Epithelial cell of proximal tubule (primary cell): ENCODE measurements around the gene BAIAP2L2. TPM values are rescaled to one million over a fixed set of nuclear protein-coding genes. Genes with fewer than 3 reads are reported as not detected.

Source experiments
- DNase-seq: peaks from one replicate; pipeline ENCODE4 v3.0.0-alpha.2; 2011; ENCODE audit warnings: low read depth
- H3K4me3 ChIP-seq: 2 replicates; pipeline ENCODE4 v1.5.1; 2011; ENCODE audit warnings: low read depth, mild to moderate bottlenecking, low read length
- total RNA-seq: library from RNA; depleted of rRNA; stranded (reverse); fragments of >200 nt; gene quantifications from 2 replicates; pipeline ENCODE4 v1.2.3, GENCODE V29; 2015
- TF ChIP-seq, protein P1 (sequence below): conservative IDR thresholded peaks from 2 replicates; pipeline ENCODE4 v1.5.1; 2012; ENCODE audit warnings: low read depth, mild to moderate bottlenecking, low read length

The BAIAP2L2 gene
- total RNA-seq, 1 donor from 2014 or later, result 6.5 TPM

DNA sequence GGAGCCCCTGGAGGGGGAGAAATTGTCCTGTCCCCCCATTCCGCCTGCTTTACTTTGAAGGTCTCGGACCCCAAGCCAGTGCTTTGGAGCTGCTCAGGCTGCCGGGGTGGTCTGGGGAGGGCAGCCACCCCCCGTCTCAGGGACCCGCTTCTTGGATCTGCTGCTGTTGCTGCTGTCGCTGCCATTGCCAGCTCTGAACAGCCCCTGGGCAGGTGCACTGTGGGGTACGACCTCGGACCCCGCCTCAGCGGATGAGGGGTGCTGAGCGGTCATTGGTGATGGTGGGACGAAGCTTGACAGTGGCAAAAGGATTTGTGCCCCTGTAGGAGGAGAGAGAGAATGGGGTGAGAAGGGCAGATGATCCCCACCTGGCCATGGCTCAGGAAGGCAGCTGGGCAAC is 25.4 kb downstream of the BAIAP2L2 start:
- no peak for DNase-seq
- H3K4me3 ChIP-seq, result no peak overlapping the region
- TF ChIP-seq, protein P1, sequence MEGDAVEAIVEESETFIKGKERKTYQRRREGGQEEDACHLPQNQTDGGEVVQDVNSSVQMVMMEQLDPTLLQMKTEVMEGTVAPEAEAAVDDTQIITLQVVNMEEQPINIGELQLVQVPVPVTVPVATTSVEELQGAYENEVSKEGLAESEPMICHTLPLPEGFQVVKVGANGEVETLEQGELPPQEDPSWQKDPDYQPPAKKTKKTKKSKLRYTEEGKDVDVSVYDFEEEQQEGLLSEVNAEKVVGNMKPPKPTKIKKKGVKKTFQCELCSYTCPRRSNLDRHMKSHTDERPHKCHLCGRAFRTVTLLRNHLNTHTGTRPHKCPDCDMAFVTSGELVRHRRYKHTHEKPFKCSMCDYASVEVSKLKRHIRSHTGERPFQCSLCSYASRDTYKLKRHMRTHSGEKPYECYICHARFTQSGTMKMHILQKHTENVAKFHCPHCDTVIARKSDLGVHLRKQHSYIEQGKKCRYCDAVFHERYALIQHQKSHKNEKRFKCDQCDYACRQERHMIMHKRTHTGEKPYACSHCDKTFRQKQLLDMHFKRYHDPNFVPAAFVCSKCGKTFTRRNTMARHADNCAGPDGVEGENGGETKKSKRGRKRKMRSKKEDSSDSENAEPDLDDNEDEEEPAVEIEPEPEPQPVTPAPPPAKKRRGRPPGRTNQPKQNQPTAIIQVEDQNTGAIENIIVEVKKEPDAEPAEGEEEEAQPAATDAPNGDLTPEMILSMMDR, result no peak

DNA sequence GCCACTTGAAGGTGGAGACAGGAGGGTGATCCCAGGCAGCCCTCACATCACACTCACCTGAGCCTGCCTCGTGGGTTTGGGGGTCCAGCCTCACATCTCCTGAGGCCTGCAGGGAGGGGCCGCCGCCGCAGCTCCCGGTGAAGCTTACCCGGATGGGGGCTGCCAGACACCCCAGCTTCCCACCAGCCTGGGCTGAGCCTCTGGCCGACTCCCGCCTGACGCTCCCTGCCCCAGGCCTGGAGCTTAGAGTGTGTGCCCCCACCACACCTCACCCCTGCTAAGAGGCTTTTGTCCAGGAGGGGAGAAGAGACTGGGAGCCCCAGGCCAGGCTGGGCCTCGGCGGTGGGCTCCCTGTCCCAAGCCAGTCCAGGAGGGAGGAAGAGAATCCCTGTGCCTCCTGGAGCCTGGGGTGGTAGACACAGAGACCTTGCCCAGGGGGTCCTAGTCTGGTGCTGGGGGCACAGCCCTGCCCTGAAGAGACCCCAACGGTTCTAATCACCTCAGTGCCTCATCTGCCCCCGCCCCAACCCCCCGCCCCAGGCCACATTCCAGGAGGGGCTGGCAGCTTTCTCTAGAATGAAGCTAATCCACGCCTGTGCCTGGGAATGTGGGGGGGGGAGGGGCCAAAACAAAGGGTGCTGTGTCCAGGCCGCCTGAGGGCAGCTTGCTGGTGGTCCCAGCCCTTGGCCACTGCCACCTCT is 26.4 kb downstream of the BAIAP2L2 start, which contains the start of gene SLC16A8:
SLC16A8 (minus strand) TSS at position 254 of the 701 bp plus-strand sequence. CDS start 1,311 bp downstream, outside the sequence.
- no peak for DNase-seq
- TF ChIP-seq, protein P1, result no peak
- no peak within 1 kb of the TSS for H3K4me3 ChIP-seq

DNA sequence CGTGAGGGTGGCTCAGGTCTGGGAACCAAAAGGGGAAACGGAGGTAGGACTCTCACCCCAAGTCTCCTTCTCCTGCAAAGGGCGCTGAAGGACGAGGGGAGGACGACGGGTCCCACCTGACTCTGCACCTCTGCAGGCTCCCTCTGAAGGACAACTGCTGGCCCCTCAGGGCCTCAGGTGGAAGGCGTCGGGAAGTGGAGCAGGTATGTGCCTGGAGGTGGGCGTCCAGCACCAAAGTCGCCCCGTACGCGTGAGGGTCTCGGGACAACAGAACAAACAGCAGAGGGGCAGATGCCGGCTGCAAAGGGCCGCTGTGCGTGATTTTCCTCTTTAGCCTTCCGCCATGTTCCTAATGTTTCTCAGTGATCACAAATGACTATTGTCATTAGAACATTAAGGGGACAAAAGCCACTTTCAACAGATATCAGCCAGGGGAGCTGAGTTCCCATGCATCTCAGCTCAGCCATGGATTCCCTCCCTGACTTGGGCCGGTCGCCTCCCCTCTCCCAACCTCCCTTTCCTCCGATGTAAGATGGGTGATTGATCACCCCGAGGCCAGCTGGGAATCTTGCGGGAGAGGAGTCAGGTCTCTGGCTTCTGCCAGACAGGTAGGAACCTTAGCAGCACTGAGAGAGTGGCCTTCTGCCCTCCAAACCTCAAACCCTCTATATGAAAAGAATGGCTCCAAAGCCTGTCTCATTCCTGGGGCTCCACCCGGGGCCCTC is 27.3 kb downstream of the BAIAP2L2 start:
- TF ChIP-seq, protein P1, result no peak
- H3K4me3 ChIP-seq, result no peak overlapping the region
- no peak for DNase-seq

DNA sequence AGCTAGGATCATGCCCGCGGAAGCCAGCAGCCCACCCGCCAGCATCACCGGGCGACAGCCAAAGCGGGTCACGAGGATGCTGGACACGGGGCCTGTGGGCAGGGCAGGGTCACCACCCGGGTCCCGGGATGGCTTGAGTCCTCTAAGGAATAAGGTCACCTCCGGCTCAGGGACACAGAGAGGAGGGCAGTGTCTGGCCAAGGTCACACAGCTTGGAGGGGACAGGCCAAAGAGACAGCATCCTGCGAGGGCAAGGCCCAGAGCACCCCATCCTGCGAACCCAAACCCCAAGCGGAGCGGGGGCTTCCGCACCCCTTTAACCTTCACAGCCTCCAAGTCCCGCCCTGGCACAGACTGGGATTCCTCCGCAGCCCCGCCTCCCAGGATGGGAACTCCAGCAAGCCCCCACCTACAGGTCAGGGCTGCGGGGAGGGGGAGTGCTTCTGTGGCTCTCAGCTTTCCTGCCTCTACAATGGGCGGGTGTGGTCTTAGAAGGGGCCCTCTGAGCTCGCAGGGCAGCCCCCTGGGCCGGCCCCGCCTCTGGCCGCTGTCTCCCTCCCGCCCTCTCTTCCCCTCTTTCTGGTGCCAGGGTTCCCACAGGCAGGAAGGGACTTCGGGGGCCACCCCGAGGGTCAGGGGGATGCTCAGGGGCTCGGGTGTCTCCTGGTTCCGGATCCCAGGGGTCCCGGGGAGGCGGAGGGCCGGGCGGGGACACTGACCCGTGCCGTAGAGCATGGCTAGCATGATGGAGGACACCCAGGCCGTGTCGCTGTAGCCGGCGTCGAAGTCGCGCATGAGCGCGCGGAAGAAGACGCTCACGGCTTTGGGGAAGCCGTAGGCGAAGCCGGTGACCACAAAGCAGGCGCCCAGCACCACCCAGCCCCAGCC is 28.3 kb downstream of the BAIAP2L2 start:
- H3K4me3 ChIP-seq, result no peak overlapping the region
- TF ChIP-seq, protein P1, result no peak
- no peak for DNase-seq

DNA sequence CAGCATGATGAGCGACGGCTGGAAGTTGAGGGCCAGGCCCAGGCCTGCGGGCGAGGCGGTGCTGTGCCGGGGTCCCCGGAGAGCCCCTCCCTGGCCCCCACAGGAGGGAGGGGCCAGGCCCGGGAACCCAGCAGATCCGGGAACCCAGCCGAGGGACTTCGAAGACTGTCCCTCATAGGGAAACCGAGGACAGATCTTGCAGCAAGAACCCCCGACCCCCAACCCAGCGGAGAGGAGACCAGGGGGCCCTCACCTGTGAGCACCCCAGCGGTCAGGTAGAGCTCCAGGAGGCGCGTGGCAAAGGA is 28.9 kb downstream of the BAIAP2L2 start:
- H3K4me3 ChIP-seq, result peak overlapping the region; percentile 8
- TF ChIP-seq, protein P1, result no peak
- DNase-seq, result no peak

DNA sequence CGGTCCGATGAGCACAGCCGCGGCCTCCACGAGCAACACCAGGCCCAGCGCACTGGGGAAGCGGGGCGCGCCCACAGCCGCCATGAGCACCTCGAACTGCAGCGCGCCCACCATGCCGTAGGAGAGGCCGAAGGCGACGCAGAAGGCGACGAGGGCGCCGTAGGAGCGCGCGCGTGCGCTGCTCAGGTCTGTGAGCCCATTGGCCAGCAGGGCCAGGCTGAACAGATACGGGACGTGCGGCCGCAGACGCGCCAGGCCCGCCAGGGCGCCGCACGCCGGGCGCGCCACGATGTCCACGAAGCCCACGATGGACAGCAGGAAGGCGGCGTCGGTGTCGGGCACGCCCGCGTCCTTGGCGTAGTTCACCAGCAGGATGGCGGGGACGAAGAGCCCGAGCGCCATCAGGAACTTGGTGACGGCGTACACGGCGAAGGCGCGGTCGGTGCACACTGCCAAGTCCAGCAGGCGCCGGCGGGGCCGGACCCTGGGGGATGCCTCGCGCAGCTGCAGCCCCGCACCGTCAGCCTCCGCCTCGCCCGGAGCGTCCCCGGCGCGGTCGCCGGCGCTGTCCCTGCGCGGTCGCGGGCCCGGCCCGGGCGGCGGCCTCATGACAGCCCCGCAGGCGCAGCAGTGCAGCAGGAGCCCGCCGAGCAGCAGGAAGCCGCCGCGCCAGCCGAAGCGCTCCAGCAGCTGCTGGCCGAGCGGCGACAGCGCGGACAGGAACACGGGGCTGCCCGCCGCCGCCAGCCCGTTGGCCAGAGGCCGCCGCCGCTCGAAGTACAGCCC is 29.4 kb downstream of the BAIAP2L2 start:
- no peak for DNase-seq
- TF ChIP-seq, protein P1, result no peak
- H3K4me3 ChIP-seq, result peak overlapping the region; percentile 8
